HEK293 (cell line): ENCODE data around the gene DUS3L.

Experiments
- CTCF ChIA-PET: fragments of 350-600 bp; formaldehyde crosslinking; extraction: SDS; loops from one replicate; lab custom pipeline; 2021; ENCODE audit warnings: antibody characterized with exemption; lab: Yijun Ruan, JAX
- POLR2A ChIA-PET: fragments of 300-600 bp; formaldehyde crosslinking; extraction: SDS; loops from one replicate; lab custom pipeline; 2020; ENCODE audit warnings: antibody characterized with exemption, inconsistent platforms; lab: Yijun Ruan, JAX
- H3K27ac ChIP-seq: fragments of 200-500 bp; sonication (Bioruptor generic); 2 replicates; pipeline ENCODE4 v1.5.1; 2014; ENCODE audit warnings: low read depth, low read length, control low read depth, inconsistent platforms; ENCODE audit errors: extremely low read depth
- H3K36me3 ChIP-seq, 2 experiments: fragments of 200-500 bp in 1 of 2; sonication (Bioruptor generic) in 1 of 2; 1 replicate in 1 of 2; 2 replicates in 1 of 2; pipeline ENCODE4 v1.5.1; 2014 to 2017; ENCODE audit warnings: inconsistent platforms in 2 of 2, low read length in 2 of 2; ENCODE audit not compliant: control insufficient read depth in 2 of 2, insufficient read depth in 1 of 2
- H3K4me1 ChIP-seq: fragments of 200-500 bp; sonication (Bioruptor generic); 2 replicates; pipeline ENCODE4 v1.5.1; 2014; ENCODE audit warnings: mild to moderate bottlenecking, low read length, inconsistent platforms; ENCODE audit not compliant: control insufficient read depth, insufficient read depth
- H3K4me3 ChIP-seq: 2 replicates; pipeline ENCODE4 v1.5.1; 2011; ENCODE audit warnings: low read depth, mild to moderate bottlenecking, control low read depth, low read length, moderate library complexity
- H3K9me3 ChIP-seq: fragments of 200-500 bp; sonication (Bioruptor generic); 2 replicates; pipeline ENCODE4 v1.5.1; 2014; ENCODE audit warnings: low read depth, low read length, inconsistent platforms; ENCODE audit not compliant: control insufficient read depth, insufficient read depth
- HOXA7 ChIP-seq: sonication (generic); formaldehyde crosslinking; IDR thresholded peaks from 2 replicates; pipeline ENCODE4 v1.8.1; 2022; ENCODE audit warnings: missing genetic modification reagents, borderline replicate concordance
- PRDM1 ChIP-seq: fragments of 450-650 bp; formaldehyde crosslinking; IDR thresholded peaks from 2 replicates; pipeline ENCODE4; 2016; ENCODE audit warnings: missing biosample characterization, missing genetic modification characterization
- SCRT1 ChIP-seq: fragments of 450-650 bp; formaldehyde crosslinking; IDR thresholded peaks from 2 replicates; pipeline ENCODE4 v1.5.1; 2016; ENCODE audit warnings: missing biosample characterization, missing genetic modification characterization, borderline replicate concordance
- SETDB1 ChIP-seq: IDR thresholded peaks from one replicate; pipeline ENCODE4 v1.6.1; 2017; ENCODE audit warnings: mild to moderate bottlenecking, low read length, moderate library complexity, mixed read lengths; ENCODE audit not compliant: insufficient read length
- ZBTB17 ChIP-seq: fragments of 450-650 bp; formaldehyde crosslinking; IDR thresholded peaks from 2 replicates; pipeline ENCODE4 v1.5.1; 2016; ENCODE audit warnings: missing biosample characterization, missing genetic modification characterization
- ZFHX2 ChIP-seq: fragments of 450-650 bp; formaldehyde crosslinking; conservative IDR thresholded peaks from 2 replicates; pipeline ENCODE4 v1.5.1; 2016; ENCODE audit warnings: missing biosample characterization, missing genetic modification characterization
- ZFP3 ChIP-seq: fragments of 450-650 bp; formaldehyde crosslinking; IDR thresholded peaks from 2 replicates; pipeline ENCODE4 v1.5.1; 2016; ENCODE audit warnings: low read depth, missing biosample characterization, missing genetic modification characterization
- ZNF157 ChIP-seq: fragments of 450-650 bp; formaldehyde crosslinking; IDR thresholded peaks from 2 replicates; pipeline ENCODE4 v1.5.1; 2016; ENCODE audit warnings: missing biosample characterization, missing genetic modification characterization
- ZNF2 ChIP-seq: fragments of 450-650 bp; formaldehyde crosslinking; IDR thresholded peaks from 2 replicates; pipeline ENCODE4 v1.5.1; 2016; ENCODE audit warnings: missing biosample characterization, missing genetic modification characterization
- ZNF23 ChIP-seq: fragments of 450-650 bp; formaldehyde crosslinking; IDR thresholded peaks from 2 replicates; pipeline ENCODE4 v1.5.1; 2016; ENCODE audit warnings: missing biosample characterization, missing genetic modification characterization, borderline replicate concordance
- ZNF239 ChIP-seq: fragments of 450-650 bp; formaldehyde crosslinking; IDR thresholded peaks from 2 replicates; pipeline ENCODE4 v1.5.1; 2016; ENCODE audit warnings: missing biosample characterization, missing genetic modification characterization
- ZNF514 ChIP-seq: fragments of 450-650 bp; formaldehyde crosslinking; IDR thresholded peaks from 2 replicates; pipeline ENCODE4 v1.5.1; 2016; ENCODE audit warnings: missing biosample characterization, missing genetic modification characterization
- ZNF544 ChIP-seq: fragments of 450-650 bp; formaldehyde crosslinking; IDR thresholded peaks from 2 replicates; pipeline ENCODE4 v1.5.0; 2017; ENCODE audit warnings: missing biosample characterization, missing genetic modification characterization
- ZNF596 ChIP-seq: fragments of 450-650 bp; IDR thresholded peaks from 2 replicates; pipeline ENCODE4 v1.5.0; 2018; ENCODE audit warnings: missing biosample characterization, mild to moderate bottlenecking, missing genetic modification characterization, moderate library complexity
- ZNF600 ChIP-seq: fragments of 450-650 bp; formaldehyde crosslinking; IDR thresholded peaks from 2 replicates; pipeline ENCODE4 v1.5.1; 2016; ENCODE audit warnings: missing biosample characterization, missing genetic modification characterization
- ZNF664 ChIP-seq: fragments of 450-650 bp; formaldehyde crosslinking; IDR thresholded peaks from 2 replicates; pipeline ENCODE4 v1.5.1; 2016; ENCODE audit warnings: missing biosample characterization, missing genetic modification characterization
- ZNF677 ChIP-seq: fragments of 450-650 bp; IDR thresholded peaks from 2 replicates; pipeline ENCODE4 v1.5.0; 2018; ENCODE audit warnings: missing biosample characterization, mild to moderate bottlenecking, missing genetic modification characterization, moderate library complexity
- ZNF747 ChIP-seq: fragments of 450-650 bp; formaldehyde crosslinking; IDR thresholded peaks from 2 replicates; pipeline ENCODE4 v1.5.1; 2016; ENCODE audit warnings: missing biosample characterization, missing genetic modification characterization
- ZNF785 ChIP-seq: fragments of 450-650 bp; formaldehyde crosslinking; IDR thresholded peaks from 2 replicates; pipeline ENCODE4 v1.5.1; 2016; ENCODE audit warnings: missing biosample characterization, missing genetic modification characterization
- TF ChIP-seq, protein P1 (sequence below): fragments of 450-650 bp; IDR thresholded peaks from 2 replicates; pipeline ENCODE4 v1.5.1; 2018; ENCODE audit warnings: missing biosample characterization, missing genetic modification characterization
- TF ChIP-seq, protein P2 (sequence below): fragments of 450-650 bp; formaldehyde crosslinking; IDR thresholded peaks from 2 replicates; pipeline ENCODE4 v1.5.1; 2016; ENCODE audit warnings: missing biosample characterization, missing genetic modification characterization
- TF ChIP-seq, protein P3 (sequence below): fragments of 450-650 bp; formaldehyde crosslinking; IDR thresholded peaks from 2 replicates; pipeline ENCODE4 v1.5.1; 2016; ENCODE audit warnings: missing biosample characterization, missing genetic modification characterization
- TF ChIP-seq, protein P4 (sequence below): fragments of 450-650 bp; formaldehyde crosslinking; IDR thresholded peaks from 2 replicates; pipeline ENCODE4 v1.5.1; 2016; ENCODE audit warnings: missing biosample characterization, missing genetic modification characterization, low read depth
- TF ChIP-seq, protein P5 (sequence below): fragments of 450-650 bp; formaldehyde crosslinking; IDR thresholded peaks from 2 replicates; pipeline ENCODE4 v1.5.1; 2017; ENCODE audit warnings: missing biosample characterization, missing genetic modification characterization

The DUS3L gene

DNA sequence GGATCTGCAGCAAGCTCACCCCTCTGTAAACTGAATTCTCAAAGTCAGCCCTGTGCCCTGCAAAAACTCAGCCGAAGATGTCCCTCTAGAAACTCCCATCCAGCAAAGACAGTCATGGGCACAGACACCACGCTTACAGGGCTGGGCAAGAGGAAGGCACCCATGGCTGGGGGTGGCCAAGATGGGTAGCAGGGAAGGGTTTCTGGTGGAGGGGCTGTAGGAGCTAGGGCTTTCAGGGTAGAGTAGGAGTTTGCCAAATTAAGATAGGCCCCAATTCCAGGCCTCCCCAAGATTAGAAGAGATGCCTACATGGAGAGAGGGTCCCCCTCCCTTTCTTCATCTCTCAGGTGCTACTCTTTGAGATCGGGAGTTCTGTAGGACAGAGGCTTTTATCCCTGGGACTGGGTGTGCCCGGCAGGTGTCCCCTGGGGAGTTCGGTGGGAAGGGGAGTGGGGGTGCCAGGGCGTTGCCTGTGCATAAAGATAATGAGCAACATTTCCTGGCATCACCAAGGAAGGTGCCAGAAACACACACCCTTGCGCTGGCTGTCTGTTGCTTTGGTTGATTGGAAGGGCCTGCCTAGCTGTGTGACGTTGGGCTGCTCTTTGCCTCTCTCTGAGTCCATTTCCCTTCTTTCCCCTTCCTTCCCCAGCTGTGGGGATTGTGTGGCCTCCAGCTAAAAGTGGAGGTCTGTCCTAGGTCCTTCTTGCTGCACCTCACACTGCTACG is 23.3 kb upstream of the DUS3L start:
- Histone ChIP-seq H3K4me1 (no peaks in the 10 kb centered on the region), H3K9me3 (no peaks in the 10 kb centered on the region), H3K27ac (no peak overlapping the region), H3K36me3 (no peaks in the 10 kb centered on the region), H3K4me3 (no peak overlapping the region)
- ChIA-PET POLR2A (no interaction called here), CTCF (interaction anchor here (2.6 kb wide), 1 partner anchor 10 kb away, joined by 19 read pairs; the partner anchor contains the start of gene NRTN)
- TF ChIP-seq ZFP3 (tag by site-specific recombination) (peak; percentile 93), ZNF23 (tag by site-specific recombination) (no peak), ZFHX2 (tag by site-specific recombination) (no peak), ZNF600 (no peak)

DNA sequence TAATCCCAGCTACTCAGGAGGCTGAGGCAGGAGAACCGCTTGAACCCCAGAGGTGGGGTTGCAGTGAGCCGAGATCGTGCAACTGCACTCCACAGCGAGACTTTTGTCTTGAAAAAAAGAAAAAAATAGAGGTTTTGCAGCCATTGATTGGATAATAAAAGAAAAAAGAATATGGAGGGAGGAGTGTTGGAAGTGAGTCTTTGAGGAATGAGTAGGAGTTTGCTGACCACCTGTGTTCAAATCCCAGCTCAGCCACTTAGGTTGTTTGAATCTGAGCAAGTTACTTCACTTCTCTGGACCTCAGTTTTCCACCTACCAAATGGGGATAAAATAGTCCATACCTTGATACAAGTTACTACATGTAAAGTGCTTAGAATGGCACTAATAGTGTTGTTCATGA is 20.2 kb upstream of the DUS3L start:
- H3K36me3 ChIP-seq, result no peaks in the 10 kb centered on the region
- H3K9me3 ChIP-seq, result no peaks in the 10 kb centered on the region
- ChIA-PET POLR2A (no interaction called here), CTCF (interaction anchor here (1.1 kb wide), 1 partner anchor 12 kb away, joined by 3 read pairs; no protein-coding TSS in a partner anchor)
- no peak overlapping the region for H3K4me3 ChIP-seq
- H3K4me1 ChIP-seq, result no peaks in the 10 kb centered on the region
- TF ChIP-seq ZFP3 (tag by site-specific recombination) (peak; percentile 65; the same call in 1 of the 2 replicates), ZNF239 (no peak)
- no peak overlapping the region for H3K27ac ChIP-seq

DNA sequence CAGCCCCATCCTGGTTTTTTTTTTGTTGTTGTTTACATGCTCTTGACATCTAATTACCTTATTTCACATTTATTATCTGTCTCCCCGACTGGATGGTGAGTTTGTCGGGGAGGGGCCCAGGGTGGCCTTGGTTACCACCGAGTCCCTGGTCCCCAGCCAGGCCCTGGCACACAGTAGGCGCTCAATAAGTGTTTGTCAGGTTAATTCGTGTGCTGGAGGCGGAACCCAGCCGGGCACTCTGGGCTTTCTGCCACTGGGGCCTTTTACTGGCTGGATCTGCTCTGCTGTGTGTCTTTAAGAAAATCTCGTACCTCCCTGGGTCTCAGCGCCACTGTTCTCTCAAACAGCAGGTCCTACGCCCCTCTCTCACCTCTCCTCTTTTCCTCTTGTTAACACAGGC is 18.5 kb upstream of the DUS3L start:
- Histone ChIP-seq H3K27ac (no peak overlapping the region), H3K4me3 (no peak overlapping the region), H3K9me3 (no peaks in the 10 kb centered on the region), H3K4me1 (0 out of 2 replicates have a peak, but pooled peaks cover 2% of the 10 kb centered on the region), H3K36me3 (no peaks in the 10 kb centered on the region)
- ChIA-PET CTCF (interaction anchor here (0.6 to 1.1 kb wide), 4 partner anchors 82 to 214 kb away, joined by 3 to 6 read pairs (median 3); no protein-coding TSS in a partner anchor), POLR2A (no interaction called here)
- TF ChIP-seq, protein P1, sequence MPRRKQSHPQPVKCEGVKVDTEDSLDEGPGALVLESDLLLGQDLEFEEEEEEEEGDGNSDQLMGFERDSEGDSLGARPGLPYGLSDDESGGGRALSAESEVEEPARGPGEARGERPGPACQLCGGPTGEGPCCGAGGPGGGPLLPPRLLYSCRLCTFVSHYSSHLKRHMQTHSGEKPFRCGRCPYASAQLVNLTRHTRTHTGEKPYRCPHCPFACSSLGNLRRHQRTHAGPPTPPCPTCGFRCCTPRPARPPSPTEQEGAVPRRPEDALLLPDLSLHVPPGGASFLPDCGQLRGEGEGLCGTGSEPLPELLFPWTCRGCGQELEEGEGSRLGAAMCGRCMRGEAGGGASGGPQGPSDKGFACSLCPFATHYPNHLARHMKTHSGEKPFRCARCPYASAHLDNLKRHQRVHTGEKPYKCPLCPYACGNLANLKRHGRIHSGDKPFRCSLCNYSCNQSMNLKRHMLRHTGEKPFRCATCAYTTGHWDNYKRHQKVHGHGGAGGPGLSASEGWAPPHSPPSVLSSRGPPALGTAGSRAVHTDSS (tag by site-specific recombination), result no peak
- TF ChIP-seq, protein P2, sequence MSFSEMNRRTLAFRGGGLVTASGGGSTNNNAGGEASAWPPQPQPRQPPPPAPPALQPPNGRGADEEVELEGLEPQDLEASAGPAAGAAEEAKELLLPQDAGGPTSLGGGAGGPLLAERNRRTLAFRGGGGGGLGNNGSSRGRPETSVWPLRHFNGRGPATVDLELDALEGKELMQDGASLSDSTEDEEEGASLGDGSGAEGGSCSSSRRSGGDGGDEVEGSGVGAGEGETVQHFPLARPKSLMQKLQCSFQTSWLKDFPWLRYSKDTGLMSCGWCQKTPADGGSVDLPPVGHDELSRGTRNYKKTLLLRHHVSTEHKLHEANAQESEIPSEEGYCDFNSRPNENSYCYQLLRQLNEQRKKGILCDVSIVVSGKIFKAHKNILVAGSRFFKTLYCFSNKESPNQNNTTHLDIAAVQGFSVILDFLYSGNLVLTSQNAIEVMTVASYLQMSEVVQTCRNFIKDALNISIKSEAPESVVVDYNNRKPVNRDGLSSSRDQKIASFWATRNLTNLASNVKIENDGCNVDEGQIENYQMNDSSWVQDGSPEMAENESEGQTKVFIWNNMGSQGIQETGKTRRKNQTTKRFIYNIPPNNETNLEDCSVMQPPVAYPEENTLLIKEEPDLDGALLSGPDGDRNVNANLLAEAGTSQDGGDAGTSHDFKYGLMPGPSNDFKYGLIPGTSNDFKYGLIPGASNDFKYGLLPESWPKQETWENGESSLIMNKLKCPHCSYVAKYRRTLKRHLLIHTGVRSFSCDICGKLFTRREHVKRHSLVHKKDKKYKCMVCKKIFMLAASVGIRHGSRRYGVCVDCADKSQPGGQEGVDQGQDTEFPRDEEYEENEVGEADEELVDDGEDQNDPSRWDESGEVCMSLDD (tag by site-specific recombination), result no peak
- no peak for TF ChIP-seq ZNF785 (tag by site-specific recombination)
- TF ChIP-seq ZNF596, result no peak
- TF ChIP-seq, protein P3, sequence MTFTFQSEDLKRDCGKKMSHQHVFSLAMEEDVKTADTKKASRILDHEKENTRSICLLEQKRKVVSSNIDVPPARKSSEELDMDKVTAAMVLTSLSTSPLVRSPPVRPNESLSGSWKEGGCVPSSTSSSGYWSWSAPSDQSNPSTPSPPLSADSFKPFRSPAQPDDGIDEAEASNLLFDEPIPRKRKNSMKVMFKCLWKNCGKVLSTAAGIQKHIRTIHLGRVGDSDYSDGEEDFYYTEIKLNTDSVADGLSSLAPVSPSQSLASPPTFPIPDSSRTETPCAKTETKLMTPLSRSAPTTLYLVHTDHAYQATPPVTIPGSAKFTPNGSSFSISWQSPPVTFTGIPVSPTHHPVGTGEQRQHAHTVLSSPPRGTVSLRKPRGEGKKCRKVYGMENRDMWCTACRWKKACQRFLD (tag by site-specific recombination), result no peak
- no peak for TF ChIP-seq PRDM1 (tag by site-specific recombination)
- no peak for TF ChIP-seq ZNF677 (tag by site-specific recombination)
- no peak for TF ChIP-seq ZNF600
- no peak for TF ChIP-seq ZNF544 (tag by site-specific recombination)
- TF ChIP-seq SCRT1, result no peak
- TF ChIP-seq ZNF2 (tag by site-specific recombination), result no peak
- TF ChIP-seq ZNF514, result no peak
- TF ChIP-seq ZBTB17 (tag by site-specific recombination), result no peak
- TF ChIP-seq ZNF157 (tag by site-specific recombination), result no peak
- TF ChIP-seq HOXA7 (CRISPR knock-in tag), result no peak
- no peak for TF ChIP-seq SETDB1
- TF ChIP-seq, protein P4, sequence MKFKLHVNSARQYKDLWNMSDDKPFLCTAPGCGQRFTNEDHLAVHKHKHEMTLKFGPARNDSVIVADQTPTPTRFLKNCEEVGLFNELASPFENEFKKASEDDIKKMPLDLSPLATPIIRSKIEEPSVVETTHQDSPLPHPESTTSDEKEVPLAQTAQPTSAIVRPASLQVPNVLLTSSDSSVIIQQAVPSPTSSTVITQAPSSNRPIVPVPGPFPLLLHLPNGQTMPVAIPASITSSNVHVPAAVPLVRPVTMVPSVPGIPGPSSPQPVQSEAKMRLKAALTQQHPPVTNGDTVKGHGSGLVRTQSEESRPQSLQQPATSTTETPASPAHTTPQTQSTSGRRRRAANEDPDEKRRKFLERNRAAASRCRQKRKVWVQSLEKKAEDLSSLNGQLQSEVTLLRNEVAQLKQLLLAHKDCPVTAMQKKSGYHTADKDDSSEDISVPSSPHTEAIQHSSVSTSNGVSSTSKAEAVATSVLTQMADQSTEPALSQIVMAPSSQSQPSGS (tag by site-specific recombination), result no peak
- no peak for TF ChIP-seq ZNF664 (tag by site-specific recombination)
- TF ChIP-seq, protein P5, sequence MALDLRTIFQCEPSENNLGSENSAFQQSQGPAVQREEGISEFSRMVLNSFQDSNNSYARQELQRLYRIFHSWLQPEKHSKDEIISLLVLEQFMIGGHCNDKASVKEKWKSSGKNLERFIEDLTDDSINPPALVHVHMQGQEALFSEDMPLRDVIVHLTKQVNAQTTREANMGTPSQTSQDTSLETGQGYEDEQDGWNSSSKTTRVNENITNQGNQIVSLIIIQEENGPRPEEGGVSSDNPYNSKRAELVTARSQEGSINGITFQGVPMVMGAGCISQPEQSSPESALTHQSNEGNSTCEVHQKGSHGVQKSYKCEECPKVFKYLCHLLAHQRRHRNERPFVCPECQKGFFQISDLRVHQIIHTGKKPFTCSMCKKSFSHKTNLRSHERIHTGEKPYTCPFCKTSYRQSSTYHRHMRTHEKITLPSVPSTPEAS (tag by site-specific recombination), result no peak
- TF ChIP-seq ZNF747 (tag by site-specific recombination), result no peak
